Right lung (tissue), 5 donors: ENCODE measurements around the gene GNA12. TPM values are rescaled to one million over a fixed set of nuclear protein-coding genes. Genes with fewer than 3 reads are reported as not detected.

Experiments used
- DNase-seq, 2 donors: peaks; one replicate each; pipeline ENCODE4 v3.0.0-alpha.2; 2013
- polyA plus RNA-seq, 5 donors: library from polyadenylated mRNA; unstranded; fragments of 120-200 nt; gene quantifications; one replicate each; pipeline versions ENCODE4 v1.2.1 to v1.2.3, GENCODE V29; 2013; ENCODE audit warnings: inconsistent platforms in 1 of 5, low replicate concordance in 1 of 5; ENCODE audit not compliant: insufficient read length in 5 of 5, insufficient read depth in 1 of 5

GNA12 gene
- polyA plus RNA-seq, 5 donors = 46.0 to 61.9 (median 50.4) TPM

- no peak for DNase-seq
Observed at GRCh38 chr7:2819161-2819953, 24.8 kb downstream of the GNA12 start.

GRCh38 chr7:2818653-2819052 lies 25.5 kb downstream of the GNA12 start:
- no peak for DNase-seq

DNA sequence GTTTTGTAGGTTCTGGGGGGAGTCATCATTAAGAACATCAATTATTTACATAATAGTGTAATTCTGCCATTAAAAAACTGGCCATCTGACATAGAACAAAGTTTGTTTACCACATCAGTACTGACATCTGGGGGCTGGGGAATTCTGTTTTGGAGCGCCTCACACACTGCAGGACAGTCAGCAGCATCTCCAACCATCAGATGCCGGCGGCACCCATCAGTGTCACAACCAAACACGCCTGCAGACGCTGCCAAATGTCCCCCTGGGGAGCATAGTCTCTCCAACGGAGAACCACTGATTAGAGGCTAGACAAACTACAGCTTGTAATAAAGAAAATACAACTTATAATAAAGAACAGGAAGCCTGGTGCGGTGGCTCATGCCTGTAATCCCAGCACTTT lies 26.0 kb downstream of the GNA12 start:
- DNase-seq = no peak

DNA sequence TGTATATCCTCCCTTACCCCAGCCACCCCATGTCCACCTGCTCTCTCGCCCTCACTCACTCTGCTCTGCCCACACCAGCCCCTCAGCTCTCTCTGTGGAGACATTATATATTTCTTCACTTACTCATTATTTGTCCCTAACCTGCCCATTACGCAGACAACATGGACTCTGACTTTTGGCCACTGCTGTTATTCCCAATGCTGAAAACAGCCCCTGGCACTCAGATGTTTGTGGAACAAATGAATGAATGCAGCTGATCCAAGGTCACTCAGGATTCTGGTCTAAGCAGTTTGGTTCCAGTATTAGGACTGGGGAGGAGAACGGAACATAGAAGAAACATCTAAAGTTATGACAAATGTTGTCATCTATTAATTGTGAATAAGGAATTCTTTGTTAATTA lies 26.7 kb downstream of the GNA12 start:
- DNase-seq = no peak

GRCh38 chr7:2815875-2816245 lies 28.2 kb downstream of the GNA12 start:
- DNase-seq = no peak

DNA sequence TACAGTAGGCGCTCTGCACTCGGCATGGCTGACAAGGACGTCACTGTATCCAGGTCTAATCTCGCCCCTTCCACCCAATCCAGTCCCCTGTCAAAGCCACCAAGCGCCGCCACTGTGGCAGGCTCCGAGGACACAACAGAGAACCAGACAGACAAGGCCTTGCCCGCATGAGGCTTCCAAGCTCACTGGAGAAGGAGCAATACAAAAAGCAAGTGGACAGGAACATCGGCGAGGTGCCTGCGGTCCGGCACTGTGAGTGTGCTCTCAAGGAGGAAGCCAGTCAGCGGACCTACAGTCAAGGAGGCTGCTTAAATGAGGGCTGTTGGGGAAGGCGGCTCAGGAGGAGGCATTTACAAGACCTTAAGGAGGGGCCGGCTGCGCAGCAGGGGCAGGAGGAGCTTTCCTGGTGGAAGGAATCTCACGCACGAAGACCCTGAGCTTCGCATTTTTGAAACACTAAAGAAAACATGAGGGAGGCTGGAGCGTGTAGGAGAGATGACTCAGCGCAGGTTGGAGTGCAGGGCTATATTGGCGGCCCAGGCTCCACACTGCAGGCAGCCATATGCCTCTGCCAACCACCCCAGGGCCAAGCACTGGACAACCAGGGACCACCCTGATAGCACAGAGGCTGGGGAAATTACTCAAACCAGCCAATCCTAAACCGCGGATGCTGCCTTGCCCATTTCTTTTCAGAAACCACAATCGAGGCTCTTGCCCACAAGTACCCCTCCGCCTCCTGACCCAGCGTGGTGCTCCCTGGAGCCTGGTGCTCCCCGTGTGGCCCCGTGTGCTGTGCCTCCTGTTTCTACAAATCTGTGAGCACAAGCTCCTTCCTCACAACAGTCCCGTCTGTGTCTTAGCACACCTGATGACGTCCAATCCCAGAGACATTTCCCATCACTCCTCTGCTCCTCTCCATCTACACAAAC lies 28.9 kb downstream of the GNA12 start:
- DNase-seq = no peak

GRCh38 chr7:2814186-2814945 lies 29.7 kb downstream of the GNA12 start:
- DNase-seq = no peak

- DNase-seq = no peak
Observed at GRCh38 chr7:2813350-2814185, 30.5 kb downstream of the GNA12 start.

GRCh38 chr7:2812831-2813230 lies 31.3 kb downstream of the GNA12 start:
- DNase-seq = no peak

- no peak for DNase-seq
Observed at GRCh38 chr7:2812114-2812487, 32.0 kb downstream of the GNA12 start.

DNA sequence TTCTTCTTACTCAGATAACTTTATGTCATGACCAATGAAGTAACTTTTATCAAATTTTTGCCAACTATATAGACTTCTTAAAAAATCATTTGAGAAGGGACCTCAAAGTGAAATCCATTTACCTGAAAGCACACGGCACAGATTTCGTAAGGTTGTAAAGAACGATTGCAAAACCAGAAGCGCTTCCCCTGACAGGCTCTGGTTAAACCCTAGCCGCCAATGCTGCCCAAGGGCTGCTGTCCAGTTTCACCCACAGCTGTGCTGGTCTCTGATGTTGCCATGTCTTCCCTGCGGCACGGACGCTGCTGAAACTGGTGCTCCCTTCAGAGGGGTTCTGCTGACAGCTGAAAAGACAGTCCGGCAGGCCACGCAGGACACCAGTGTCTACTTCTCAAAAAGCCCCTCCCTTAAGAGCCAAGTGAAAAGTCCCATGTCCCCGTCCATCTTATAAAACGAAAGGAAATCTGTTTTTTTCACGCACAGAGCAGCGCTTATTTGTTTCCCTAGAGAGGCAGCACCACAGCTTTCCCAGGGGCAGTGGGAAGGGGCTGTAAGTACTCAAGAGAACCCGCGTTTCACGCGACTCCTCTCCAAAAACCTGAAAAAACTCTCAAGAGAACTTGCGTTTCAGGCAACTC lies 32.5 kb downstream of the GNA12 start:
- DNase-seq = no peak

DNA sequence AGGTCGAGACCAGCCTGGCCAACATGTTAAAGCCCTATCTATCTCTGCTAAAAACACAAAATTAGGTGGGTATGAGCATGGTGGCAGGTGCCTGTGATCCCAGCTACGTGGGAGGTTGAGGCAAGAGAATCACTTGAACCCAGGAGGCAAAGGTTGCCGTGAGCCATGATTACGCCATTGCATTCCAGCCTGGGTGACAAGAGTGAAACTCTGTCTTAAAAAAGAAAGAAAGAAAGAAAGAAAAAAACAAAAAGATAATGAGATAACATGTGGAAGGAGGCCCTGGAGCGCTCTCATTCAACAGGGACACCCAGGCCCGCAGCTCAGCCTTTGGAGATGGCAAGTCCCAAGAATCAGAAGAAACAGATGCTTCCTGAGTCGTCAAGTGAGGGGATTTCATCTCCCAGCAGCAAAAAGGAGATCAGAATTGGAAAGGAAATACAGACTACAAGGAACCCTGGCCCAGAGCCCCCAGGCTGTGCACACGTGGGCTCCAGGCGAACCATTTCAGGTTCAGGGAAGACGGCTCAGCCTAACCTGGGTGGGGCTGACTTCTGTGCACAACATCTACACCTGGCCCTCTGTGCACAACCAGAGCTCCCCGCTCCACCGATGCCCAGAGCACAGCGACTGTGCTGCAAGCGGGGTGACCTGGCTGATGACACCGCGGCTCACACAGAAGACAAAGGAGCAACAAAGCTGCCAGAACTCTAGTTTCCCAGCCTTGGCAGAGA lies 33.3 kb downstream of the GNA12 start:
- no peak for DNase-seq

DNA sequence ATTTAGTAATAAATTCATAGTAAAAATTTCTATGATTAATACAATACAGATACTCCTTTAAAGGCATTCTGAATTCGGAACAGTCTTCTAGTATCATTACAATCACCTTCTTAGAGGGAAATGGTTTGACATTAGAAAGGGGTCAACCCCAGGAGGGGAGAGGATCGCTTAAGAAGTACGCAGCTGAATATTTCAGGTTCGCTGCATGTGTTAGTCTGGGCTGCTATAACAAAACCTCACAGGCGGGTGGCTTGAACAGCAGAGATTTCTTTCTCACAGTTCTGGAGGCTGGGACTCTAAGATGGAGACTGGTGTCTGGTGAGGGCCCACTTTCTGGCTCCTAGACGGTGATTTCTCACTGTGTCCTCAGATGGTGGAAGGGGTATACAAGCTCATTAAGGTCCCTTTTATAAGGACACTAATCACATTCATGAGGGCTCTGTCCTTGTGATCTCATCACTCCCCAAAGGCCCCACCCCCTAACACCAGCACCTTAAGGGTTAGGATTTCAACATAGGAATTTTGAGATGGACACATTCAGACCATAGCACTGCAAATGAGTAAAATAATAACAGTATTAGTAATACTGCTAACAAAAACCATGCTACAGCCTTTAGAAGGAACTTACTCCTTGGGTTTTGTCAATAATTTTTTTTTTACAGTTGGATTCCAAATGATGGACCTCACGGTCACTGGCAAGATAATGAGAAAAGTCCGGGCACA lies 34.0 kb downstream of the GNA12 start:
- no peak for DNase-seq

DNA sequence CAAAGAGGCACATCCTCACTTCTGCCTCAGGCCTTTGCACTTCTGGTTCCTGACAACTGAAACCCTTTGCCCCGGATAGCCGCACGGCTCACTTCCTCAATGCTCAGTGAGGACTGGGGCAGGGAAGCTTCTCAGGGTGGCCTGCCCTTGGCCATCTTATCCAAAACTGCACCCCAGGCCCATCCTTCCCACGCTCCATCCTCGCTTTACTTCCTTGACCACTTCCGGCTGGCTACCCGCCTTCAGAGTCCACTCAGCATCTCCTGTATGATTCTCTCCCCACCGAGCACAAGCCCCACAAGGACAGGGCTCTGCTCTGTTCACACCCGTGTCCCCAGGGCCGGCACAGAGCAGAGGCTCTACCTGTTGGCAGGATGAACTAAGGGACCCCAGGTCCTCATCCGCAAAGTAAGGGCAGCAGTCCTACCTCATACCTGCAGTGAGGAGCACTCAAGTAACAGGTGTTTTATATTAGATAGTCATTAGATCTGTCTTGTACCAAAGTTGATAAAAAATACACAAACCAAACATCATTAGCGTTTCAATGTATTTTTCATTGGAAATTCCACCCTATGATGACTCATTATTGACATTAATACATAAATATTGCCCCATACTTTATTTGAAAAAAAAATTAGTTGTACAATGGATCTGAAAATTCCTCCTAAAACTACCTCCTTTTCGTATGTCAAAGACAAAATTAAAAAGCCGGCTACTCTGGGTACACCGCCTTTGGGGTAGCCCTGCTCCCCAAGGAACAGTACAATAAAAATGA lies 35.0 kb downstream of the GNA12 start:
- no peak for DNase-seq

DNA sequence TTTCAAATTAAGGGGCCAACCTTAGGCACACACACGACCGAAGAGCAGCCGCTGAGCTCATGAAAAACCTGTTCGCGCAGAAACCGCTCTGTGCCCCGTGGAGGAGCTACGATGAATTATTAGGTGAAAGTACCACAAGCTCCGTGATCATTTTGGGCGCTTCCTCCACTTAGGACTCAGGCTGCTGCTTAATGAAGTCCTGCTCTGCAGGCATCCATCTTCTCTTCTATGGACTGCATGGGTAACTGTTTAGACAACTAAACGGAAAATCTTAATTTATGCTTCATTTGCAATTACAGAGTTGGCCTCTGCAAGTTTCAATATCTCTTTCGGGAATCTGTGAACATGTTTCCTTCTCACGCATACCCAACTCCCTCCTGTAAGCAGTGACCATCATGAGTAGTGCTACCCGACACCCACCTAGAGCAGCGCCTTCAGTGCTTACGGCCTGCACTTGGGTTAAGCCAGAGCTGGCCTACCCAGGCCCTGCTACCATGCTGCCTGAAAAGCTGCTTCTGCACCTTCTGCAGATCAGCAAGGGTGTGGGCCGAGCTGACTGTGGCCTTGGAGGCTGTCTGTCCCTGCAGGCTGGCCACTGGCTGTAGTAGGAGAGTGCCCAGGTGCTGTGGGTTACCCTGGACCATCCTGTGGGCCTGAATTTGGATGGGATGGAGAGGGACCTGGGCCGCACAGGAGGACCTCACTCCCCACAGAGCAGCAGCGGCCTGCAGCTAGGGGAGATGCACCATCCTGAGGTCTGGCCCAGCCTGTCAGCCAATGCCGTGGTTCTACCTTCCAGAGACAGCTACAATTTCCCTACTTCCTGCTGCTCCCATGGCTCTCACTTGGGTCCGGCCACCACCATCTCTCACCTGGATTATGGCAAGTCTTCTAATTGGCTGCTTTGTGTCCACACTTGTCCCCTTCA lies 36.0 kb downstream of the GNA12 start:
- DNase-seq = no peak

- no peak for DNase-seq
Observed at GRCh38 chr7:2807460-2807844, 36.7 kb downstream of the GNA12 start.

DNA sequence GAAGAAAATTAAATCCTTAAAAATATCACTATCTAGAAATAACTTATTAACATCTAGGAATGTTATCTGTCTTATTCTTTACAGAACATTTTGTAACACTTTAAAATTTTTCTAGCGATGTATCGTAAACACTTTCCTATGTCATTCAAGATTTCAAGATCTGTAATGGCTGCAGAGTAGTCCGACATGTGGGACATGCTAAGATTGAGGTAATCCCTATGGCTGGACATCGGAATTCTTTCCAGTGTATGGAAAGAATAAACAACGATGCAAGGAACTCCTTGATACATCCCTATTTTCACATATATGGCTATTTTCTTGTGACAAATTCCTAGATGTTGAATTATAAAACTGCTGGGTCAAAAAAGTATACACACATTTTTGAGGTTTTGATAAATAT lies 37.5 kb downstream of the GNA12 start:
- DNase-seq = no peak
